ENCODE data around the gene PALMD.

DNA sequence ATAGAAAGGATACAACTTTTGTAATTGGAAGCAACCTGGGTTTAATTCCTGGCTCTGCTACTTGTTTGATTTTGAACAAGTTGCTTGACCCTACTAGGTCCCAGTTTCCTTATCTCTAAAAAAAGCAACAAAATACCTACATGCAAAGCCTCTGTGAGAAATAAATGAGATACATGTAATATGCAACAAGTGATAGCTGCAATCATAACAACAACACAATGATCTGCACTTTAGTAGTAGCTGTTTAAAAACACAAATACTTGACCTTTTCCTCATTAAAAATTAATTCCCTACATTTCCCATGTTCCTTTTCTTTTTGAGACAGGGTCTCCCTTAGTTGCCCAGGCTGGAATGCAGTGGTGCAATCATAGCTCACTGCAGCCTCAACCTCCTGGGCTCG lies 80.5 kb downstream of the PALMD start:
- TF ChIP-seq, protein P1, sequence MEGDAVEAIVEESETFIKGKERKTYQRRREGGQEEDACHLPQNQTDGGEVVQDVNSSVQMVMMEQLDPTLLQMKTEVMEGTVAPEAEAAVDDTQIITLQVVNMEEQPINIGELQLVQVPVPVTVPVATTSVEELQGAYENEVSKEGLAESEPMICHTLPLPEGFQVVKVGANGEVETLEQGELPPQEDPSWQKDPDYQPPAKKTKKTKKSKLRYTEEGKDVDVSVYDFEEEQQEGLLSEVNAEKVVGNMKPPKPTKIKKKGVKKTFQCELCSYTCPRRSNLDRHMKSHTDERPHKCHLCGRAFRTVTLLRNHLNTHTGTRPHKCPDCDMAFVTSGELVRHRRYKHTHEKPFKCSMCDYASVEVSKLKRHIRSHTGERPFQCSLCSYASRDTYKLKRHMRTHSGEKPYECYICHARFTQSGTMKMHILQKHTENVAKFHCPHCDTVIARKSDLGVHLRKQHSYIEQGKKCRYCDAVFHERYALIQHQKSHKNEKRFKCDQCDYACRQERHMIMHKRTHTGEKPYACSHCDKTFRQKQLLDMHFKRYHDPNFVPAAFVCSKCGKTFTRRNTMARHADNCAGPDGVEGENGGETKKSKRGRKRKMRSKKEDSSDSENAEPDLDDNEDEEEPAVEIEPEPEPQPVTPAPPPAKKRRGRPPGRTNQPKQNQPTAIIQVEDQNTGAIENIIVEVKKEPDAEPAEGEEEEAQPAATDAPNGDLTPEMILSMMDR (IDR thresholded peaks at IDR 0.05; ENCODE audit: low read depth, low read length, poor library complexity, severe bottlenecking) = no peak
- no peak for TF ChIP-seq EZH2phosphoT487 (IDR thresholded peaks at IDR 0.05; ENCODE audit: borderline replicate concordance, low read length)
